Activated CD4-positive, alpha-beta memory T cell treated with anti-CD3 and anti-CD28 coated beads, Interleukin-2, amount 10 ng/mL, durations not matched to agents 7 days and 5 days (primary cell): ENCODE data around the gene NOS1AP. TPM values are rescaled to one million over a fixed set of nuclear protein-coding genes. Genes with fewer than 3 reads are reported as not detected.

Source experiments
- CTCF ChIA-PET: fragments of 350-600 bp; sonication (Branson Sonifier 250); formaldehyde crosslinking; loops from one replicate; lab custom pipeline; 2021; ENCODE audit warnings: antibody characterized with exemption, inconsistent platforms; lab: Charles Lee
- POLR2A ChIA-PET: fragments of 350-600 bp; sonication (Branson Sonifier 250); formaldehyde crosslinking; loops from one replicate; lab custom pipeline; 2021; ENCODE audit warnings: antibody characterized with exemption; lab: Charles Lee
- DNase-seq: peaks from one replicate; pipeline ENCODE4 v3.0.0-alpha.2; 2020
- H3K27ac Mint-ChIP-seq: one replicate; pipeline ENCODE4 v1.8.0; 2021; ENCODE audit warnings: mild to moderate bottlenecking, mixed read lengths
- H3K27me3 Mint-ChIP-seq: one replicate; pipeline ENCODE4 v1.8.0; 2021; ENCODE audit warnings: mixed read lengths
- H3K36me3 Mint-ChIP-seq: one replicate; pipeline ENCODE4 v1.8.0; 2021; ENCODE audit warnings: low read depth, mixed read lengths
- H3K4me1 Mint-ChIP-seq: one replicate; pipeline ENCODE4 v1.8.0; 2021; ENCODE audit warnings: mixed read lengths
- H3K4me3 Mint-ChIP-seq: one replicate; pipeline ENCODE4 v1.8.0; 2021; ENCODE audit warnings: mild to moderate bottlenecking, mixed read lengths
- H3K9me3 Mint-ChIP-seq: one replicate; pipeline ENCODE4 v1.8.0; 2021; ENCODE audit warnings: mixed read lengths
- total RNA-seq, 2 experiments: library from RNA; stranded (reverse); gene quantifications; one replicate each; pipeline ENCODE4 v1.2.3, GENCODE V29; 2021

The NOS1AP gene
- under 1 TPM in 1 of 2 experiments, not detected in 1; 0.08 TPM for total RNA-seq

GRCh38 chr1:162069334-162070093 lies at the start of gene NOS1AP:
Gene NOS1AP (plus strand): TSS chr1:162069691. CDS start chr1:162070178, 487 bp downstream.
- Mint-ChIP-seq H3K36me3 (no peaks in the 10 kb centered on the region), H3K4me3 (peak within 1 kb of the TSS; percentile 71), H3K4me1 (peaks cover 15% of the 10 kb centered on the region), H3K27ac (no peak within 1 kb of the TSS), H3K27me3 (peaks cover 69% of the 10 kb centered on the region), H3K9me3 (no peaks in the 10 kb centered on the region)
- POLR2A ChIA-PET: no interaction called here
- CTCF ChIA-PET: interaction anchor here (0.5 to 1.5 kb wide), 2 partner anchors 13 to 545 kb away, joined by 3 to 4 read pairs; no protein-coding TSS in a partner anchor
- DNase-seq: peak; percentile 83

GRCh38 chr1:162020150-162020549 lies 49.3 kb upstream of the NOS1AP start:
- H3K27me3 Mint-ChIP-seq: peaks cover 29% of the 10 kb centered on the region
- peaks cover 8% of the 10 kb centered on the region for H3K4me1 Mint-ChIP-seq
- no peak overlapping the region for H3K27ac Mint-ChIP-seq
- ChIA-PET CTCF (no interaction called here), POLR2A (no interaction called here)
- H3K36me3 Mint-ChIP-seq: no peaks in the 10 kb centered on the region
- H3K4me3 Mint-ChIP-seq: no peak overlapping the region
- H3K9me3 Mint-ChIP-seq: no peaks in the 10 kb centered on the region
- DNase-seq: no peak

- ChIA-PET CTCF (no interaction called here), POLR2A (no interaction called here)
- no peaks in the 10 kb centered on the region for H3K9me3 Mint-ChIP-seq
- DNase-seq: no peak
- H3K4me3 Mint-ChIP-seq: no peak overlapping the region
- H3K36me3 Mint-ChIP-seq: no peaks in the 10 kb centered on the region
- peaks cover 8% of the 10 kb centered on the region for H3K4me1 Mint-ChIP-seq
- H3K27me3 Mint-ChIP-seq: peaks cover 35% of the 10 kb centered on the region
- no peak overlapping the region for H3K27ac Mint-ChIP-seq
Observed at GRCh38 chr1:162021124-162021523, 48.4 kb upstream of the NOS1AP start.

GRCh38 chr1:162022626-162023025 lies 46.9 kb upstream of the NOS1AP start:
- DNase-seq: no peak
- Mint-ChIP-seq H3K4me1 (peaks cover 8% of the 10 kb centered on the region), H3K4me3 (no peak overlapping the region), H3K27ac (no peak overlapping the region), H3K9me3 (no peaks in the 10 kb centered on the region), H3K27me3 (peaks cover 41% of the 10 kb centered on the region), H3K36me3 (no peaks in the 10 kb centered on the region)
- ChIA-PET POLR2A (no interaction called here), CTCF (interaction anchor here (2.2 to 2.3 kb wide), 2 partner anchors 14 to 230 kb away, joined by 14 to 15 read pairs; no protein-coding TSS in a partner anchor)

GRCh38 chr1:162023181-162023546 lies 46.3 kb upstream of the NOS1AP start:
- Mint-ChIP-seq H3K4me3 (peak overlapping the region; percentile 67), H3K27ac (no peak overlapping the region), H3K36me3 (no peaks in the 10 kb centered on the region), H3K27me3 (peaks cover 43% of the 10 kb centered on the region), H3K9me3 (no peaks in the 10 kb centered on the region), H3K4me1 (peaks cover 8% of the 10 kb centered on the region)
- ChIA-PET CTCF (interaction anchor here (1.1 to 2.3 kb wide), 3 partner anchors 14 to 231 kb away, joined by 3 to 15 read pairs (median 14); no protein-coding TSS in a partner anchor), POLR2A (no interaction called here)
- DNase-seq: no peak

- H3K27ac Mint-ChIP-seq: no peak within 1 kb of the TSS
- CTCF ChIA-PET: interaction anchor here (0.8 to 2.3 kb wide), 6 partner anchors 11 to 536 kb away, joined by 3 to 15 read pairs (median 3); no protein-coding TSS in a partner anchor
- POLR2A ChIA-PET: no interaction called here
- no peaks in the 10 kb centered on the region for H3K9me3 Mint-ChIP-seq
- no peaks in the 10 kb centered on the region for H3K36me3 Mint-ChIP-seq
- H3K4me3 Mint-ChIP-seq: peak within 1 kb of the TSS; percentile 67
- peaks cover 8% of the 10 kb centered on the region for H3K4me1 Mint-ChIP-seq
- H3K27me3 Mint-ChIP-seq: peaks cover 48% of the 10 kb centered on the region
- DNase-seq: peak; percentile 53
Observed at GRCh38 chr1:162023547-162024501, 45.7 kb upstream of the NOS1AP start, which contains the start of gene OLFML2B. Gene OLFML2B (minus strand): TSS chr1:162023869. CDS start chr1:162023430, 439 bp downstream.

GRCh38 chr1:162025541-162025940 lies 44.0 kb upstream of the NOS1AP start:
- ChIA-PET CTCF (no interaction called here), POLR2A (no interaction called here)
- Mint-ChIP-seq H3K9me3 (no peaks in the 10 kb centered on the region), H3K36me3 (no peaks in the 10 kb centered on the region), H3K27me3 (peaks cover 53% of the 10 kb centered on the region), H3K4me3 (no peak overlapping the region), H3K27ac (no peak overlapping the region), H3K4me1 (peaks cover 8% of the 10 kb centered on the region)
- no peak for DNase-seq

- H3K27me3 Mint-ChIP-seq: peaks cover 55% of the 10 kb centered on the region
- no peak for DNase-seq
- CTCF ChIA-PET: interaction anchor here (2.1 kb wide), 1 partner anchor 10 kb away, joined by 7 read pairs; no protein-coding TSS in a partner anchor
- peaks cover 8% of the 10 kb centered on the region for H3K4me1 Mint-ChIP-seq
- POLR2A ChIA-PET: no interaction called here
- H3K27ac Mint-ChIP-seq: no peak overlapping the region
- no peak overlapping the region for H3K4me3 Mint-ChIP-seq
- no peaks in the 10 kb centered on the region for H3K9me3 Mint-ChIP-seq
- no peaks in the 10 kb centered on the region for H3K36me3 Mint-ChIP-seq
Observed at GRCh38 chr1:162026881-162027280, 42.6 kb upstream of the NOS1AP start.

- no peaks in the 10 kb centered on the region for H3K36me3 Mint-ChIP-seq
- H3K4me1 Mint-ChIP-seq: peaks cover 4% of the 10 kb centered on the region
- H3K27ac Mint-ChIP-seq: no peak overlapping the region
- peaks cover 46% of the 10 kb centered on the region for H3K27me3 Mint-ChIP-seq
- CTCF ChIA-PET: interaction anchor here (2.1 kb wide), 1 partner anchor 8 kb away, joined by 7 read pairs; no protein-coding TSS in a partner anchor
- no peak overlapping the region for H3K4me3 Mint-ChIP-seq
- DNase-seq: no peak
- H3K9me3 Mint-ChIP-seq: no peaks in the 10 kb centered on the region
- POLR2A ChIA-PET: no interaction called here
Observed at GRCh38 chr1:162028726-162029125, 40.8 kb upstream of the NOS1AP start.

- Mint-ChIP-seq H3K9me3 (no peaks in the 10 kb centered on the region), H3K36me3 (no peaks in the 10 kb centered on the region), H3K4me1 (peaks cover 3% of the 10 kb centered on the region), H3K27me3 (peaks cover 46% of the 10 kb centered on the region), H3K27ac (no peak overlapping the region), H3K4me3 (no peak overlapping the region)
- POLR2A ChIA-PET: no interaction called here
- no peak for DNase-seq
- CTCF ChIA-PET: no interaction called here
Observed at GRCh38 chr1:162029157-162029556, 40.3 kb upstream of the NOS1AP start.

- Mint-ChIP-seq H3K27ac (no peak overlapping the region), H3K27me3 (peaks cover 37% of the 10 kb centered on the region), H3K9me3 (no peaks in the 10 kb centered on the region), H3K4me3 (no peak overlapping the region), H3K36me3 (no peaks in the 10 kb centered on the region), H3K4me1 (peaks cover 3% of the 10 kb centered on the region)
- ChIA-PET POLR2A (no interaction called here), CTCF (no interaction called here)
- no peak for DNase-seq
Observed at GRCh38 chr1:162030759-162031280, 38.7 kb upstream of the NOS1AP start.

GRCh38 chr1:162033428-162033827 lies 36.1 kb upstream of the NOS1AP start:
- Mint-ChIP-seq H3K27ac (no peak overlapping the region), H3K36me3 (no peaks in the 10 kb centered on the region), H3K4me3 (no peak overlapping the region), H3K4me1 (peaks cover 4% of the 10 kb centered on the region), H3K27me3 (peaks cover 26% of the 10 kb centered on the region), H3K9me3 (no peaks in the 10 kb centered on the region)
- ChIA-PET POLR2A (no interaction called here), CTCF (no interaction called here)
- DNase-seq: no peak
